Measurements from ENCODE around the gene ZNF630. TPM values are rescaled to one million over a fixed set of nuclear protein-coding genes. Genes with fewer than 3 reads are reported as not detected.
"Not testable (repeated sequence)": the region's sequence is repeated elsewhere in the genome, so short reads cannot be mapped to it uniquely, and the experiment has no call there.

Gene ZNF630
- 10 to 100 TPM in 2 of 4 donors, 1 to 10 TPM in 2; 4.6 to 29.9 (median 14.1) TPM for total RNA-seq

DNA sequence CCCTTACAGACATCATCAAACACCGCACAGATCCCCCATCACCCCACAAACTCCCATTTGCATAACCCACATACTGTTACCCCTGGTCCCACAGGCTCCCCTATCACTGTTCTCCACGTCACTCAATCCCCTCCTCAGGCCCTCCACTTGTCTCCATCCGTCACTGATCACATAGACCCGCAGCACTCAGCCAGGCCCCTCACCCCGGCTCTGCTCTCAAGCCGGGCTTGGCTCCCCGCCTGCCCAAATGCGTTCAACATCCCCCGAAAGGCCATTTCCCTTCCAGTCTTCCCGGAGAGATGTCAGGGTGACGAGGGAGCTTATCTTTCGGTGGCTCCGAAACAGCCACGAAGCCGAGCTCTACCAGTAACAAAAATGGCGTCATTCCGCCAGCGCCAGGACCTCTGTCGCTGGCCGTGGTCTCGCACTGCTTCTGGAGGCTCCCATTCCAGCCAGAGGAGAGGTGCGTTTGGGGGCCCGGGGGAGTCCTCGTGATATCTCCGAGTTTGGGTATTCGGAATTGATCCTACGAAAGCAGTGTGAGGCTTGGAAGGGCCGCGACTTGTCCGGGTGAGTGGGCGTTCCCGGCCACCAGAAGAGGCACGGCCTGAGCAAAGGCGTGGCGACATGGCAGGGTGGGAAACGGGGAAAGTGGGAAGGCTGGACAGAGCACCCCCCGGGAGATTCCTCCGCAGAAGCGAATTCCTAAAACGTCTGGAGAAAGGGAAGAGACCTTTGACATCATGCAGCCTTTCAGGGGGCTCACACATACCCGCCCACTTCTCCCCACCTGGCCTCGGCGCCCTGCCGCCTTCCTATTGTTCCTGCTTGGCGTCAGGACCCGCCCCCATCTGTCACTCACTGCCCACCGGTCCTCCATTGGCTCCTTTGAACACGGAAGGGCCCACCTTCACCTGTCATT is at the start of gene ZNF630:
Gene ZNF630, minus strand, starts transcription at position 577 of the 922 bp plus-strand sequence. CDS start 4,754 bp downstream, outside the sequence.
- in situ Hi-C loops (cut with MboI; ENCODE audit: low pct_ligation_motif_present in 1 of 4, low pct_unique_long_range_greater_than_20kb in 1 of 4, low sequenced_read_pairs in 3 of 4), result no loop called here

DNA sequence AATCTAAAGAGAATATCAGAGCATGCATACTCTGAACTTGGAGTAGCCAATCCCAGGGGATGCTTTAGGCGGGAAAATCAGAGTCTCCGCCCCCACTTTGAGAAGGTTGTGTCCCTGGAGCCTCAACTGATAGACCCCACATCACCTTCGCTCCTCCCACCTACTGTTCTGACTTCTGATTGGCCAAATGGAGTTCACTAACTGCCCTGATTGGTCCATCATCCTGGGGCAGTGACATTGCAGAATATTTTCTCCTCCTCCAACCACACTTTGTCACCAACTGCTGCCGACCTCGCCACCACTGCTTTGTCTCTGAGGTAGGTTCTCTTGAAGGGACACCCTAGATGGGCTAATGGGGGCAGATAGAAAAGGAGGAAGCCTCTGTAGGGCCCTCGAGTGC is 36.3 kb upstream of the ZNF630 start:
- intact Hi-C loops (cut with DNase I; ENCODE audit: low total_unique reads) (no loop called here), in situ Hi-C loops (cut with MboI; ENCODE audit: low pct_ligation_motif_present in 1 of 4, low pct_unique_long_range_greater_than_20kb in 1 of 4, low sequenced_read_pairs in 3 of 4) (no loop called here)
- no peaks in the 10 kb centered on the region for H3K9me3 ChIP-seq
- no peak overlapping the region for H3K27ac ChIP-seq
- H3K27me3 ChIP-seq, result no peaks in the 10 kb centered on the region
- H3K4me3 ChIP-seq, result no peak overlapping the region
- 70% methylated on average over 6 of the region's 6 CpGs; no CpG with 5 or more reads in 1 of the 2 donors for WGBS, 2 donors (ENCODE audit: low coverage in 1 of 2)
- no peaks in the 10 kb centered on the region for H3K36me3 ChIP-seq
- TF ChIP-seq POLR2AphosphoS5 (IDR thresholded peaks at IDR 0.05) (no peak), POLR2A (IDR thresholded peaks at IDR 0.05) (no peak), EP300 (IDR thresholded peaks at IDR 0.05; ENCODE audit: low read depth) (no peak)
- TF ChIP-seq, protein P1, sequence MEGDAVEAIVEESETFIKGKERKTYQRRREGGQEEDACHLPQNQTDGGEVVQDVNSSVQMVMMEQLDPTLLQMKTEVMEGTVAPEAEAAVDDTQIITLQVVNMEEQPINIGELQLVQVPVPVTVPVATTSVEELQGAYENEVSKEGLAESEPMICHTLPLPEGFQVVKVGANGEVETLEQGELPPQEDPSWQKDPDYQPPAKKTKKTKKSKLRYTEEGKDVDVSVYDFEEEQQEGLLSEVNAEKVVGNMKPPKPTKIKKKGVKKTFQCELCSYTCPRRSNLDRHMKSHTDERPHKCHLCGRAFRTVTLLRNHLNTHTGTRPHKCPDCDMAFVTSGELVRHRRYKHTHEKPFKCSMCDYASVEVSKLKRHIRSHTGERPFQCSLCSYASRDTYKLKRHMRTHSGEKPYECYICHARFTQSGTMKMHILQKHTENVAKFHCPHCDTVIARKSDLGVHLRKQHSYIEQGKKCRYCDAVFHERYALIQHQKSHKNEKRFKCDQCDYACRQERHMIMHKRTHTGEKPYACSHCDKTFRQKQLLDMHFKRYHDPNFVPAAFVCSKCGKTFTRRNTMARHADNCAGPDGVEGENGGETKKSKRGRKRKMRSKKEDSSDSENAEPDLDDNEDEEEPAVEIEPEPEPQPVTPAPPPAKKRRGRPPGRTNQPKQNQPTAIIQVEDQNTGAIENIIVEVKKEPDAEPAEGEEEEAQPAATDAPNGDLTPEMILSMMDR (IDR thresholded peaks at IDR 0.05), result no peak
- no peaks in the 10 kb centered on the region for H3K4me1 ChIP-seq
- DNase-seq, result no peak

More for the DNA sequence above, at the start of gene ZNF630:
- no peak for TF ChIP-seq EP300 (IDR thresholded peaks at IDR 0.05; ENCODE audit: low read depth)
- TF ChIP-seq POLR2AphosphoS5 (IDR thresholded peaks at IDR 0.05), result peak in 1 of 3 donors; percentile 13
- TF ChIP-seq POLR2A (IDR thresholded peaks at IDR 0.05), result peak; percentile 52
- H3K4me3 ChIP-seq, result peak within 1 kb of the TSS; percentile 10 to 72 (median 60)
- WGBS, 2 donors (ENCODE audit: low coverage in 1 of 2), result 53% methylated on average over 48 of the region's 48 CpGs; no CpG with 5 or more reads in 1 of the 2 donors
- DNase-seq, result peak; percentile 85
- H3K9me3 ChIP-seq, result no peaks in the 10 kb centered on the region
- intact Hi-C loops (cut with DNase I; ENCODE audit: low total_unique reads), result no loop called here
- peak within 1 kb of the TSS; percentile 80 to 89 (median 85) for H3K27ac ChIP-seq
- H3K36me3 ChIP-seq, result no peaks in the 10 kb centered on the region
- H3K4me1 ChIP-seq, result no peaks in the 10 kb centered on the region
- no peaks in the 10 kb centered on the region for H3K27me3 ChIP-seq

GRCh38 chrX:48102874-48103374 is 31.5 kb upstream of the ZNF630 start:
- DNase-seq, result no peak
- intact Hi-C loops (cut with DNase I; ENCODE audit: low total_unique reads), result no loop called here
- H3K27me3 ChIP-seq, result no peaks in the 10 kb centered on the region

GRCh38 chrX:48101443-48101842 is 30.0 kb upstream of the ZNF630 start:
- intact Hi-C loops (cut with DNase I; ENCODE audit: low total_unique reads), result no loop called here
- Histone ChIP-seq H3K9me3 (no peaks in the 10 kb centered on the region), H3K36me3 (no peaks in the 10 kb centered on the region), H3K27ac (no peak overlapping the region), H3K4me3 (no peak overlapping the region), H3K4me1 (no peaks in the 10 kb centered on the region), H3K27me3 (no peaks in the 10 kb centered on the region)
- TF ChIP-seq EP300 (IDR thresholded peaks at IDR 0.05; ENCODE audit: low read depth), result no peak
- DNase-seq, result no peak
- in situ Hi-C loops (cut with MboI; ENCODE audit: low pct_ligation_motif_present in 1 of 4, low pct_unique_long_range_greater_than_20kb in 1 of 4, low sequenced_read_pairs in 3 of 4), result no loop called here
- 72% methylated on average over 3 of the region's 3 CpGs; no CpG with 5 or more reads in 1 of the 2 donors for WGBS, 2 donors (ENCODE audit: low coverage in 1 of 2)

More at GRCh38 chrX:48102874-48103374, 31.5 kb upstream of the ZNF630 start:
- Histone ChIP-seq H3K9me3 (no peaks in the 10 kb centered on the region), H3K4me3 (no peak overlapping the region), H3K36me3 (no peaks in the 10 kb centered on the region), H3K4me1 (no peaks in the 10 kb centered on the region), H3K27ac (no peak overlapping the region)
- in situ Hi-C loops (cut with MboI; ENCODE audit: low pct_ligation_motif_present in 1 of 4, low pct_unique_long_range_greater_than_20kb in 1 of 4, low sequenced_read_pairs in 3 of 4), result no loop called here
- TF ChIP-seq POLR2AphosphoS5 (IDR thresholded peaks at IDR 0.05) (no peak), POLR2A (IDR thresholded peaks at IDR 0.05) (no peak), EP300 (IDR thresholded peaks at IDR 0.05; ENCODE audit: low read depth) (no peak)
- TF ChIP-seq, protein P1 (IDR thresholded peaks at IDR 0.05), result no peak
- WGBS, 2 donors (ENCODE audit: low coverage in 1 of 2), result 69 to 88% methylated on average over 2 to 6 of the region's 6 CpGs

DNA sequence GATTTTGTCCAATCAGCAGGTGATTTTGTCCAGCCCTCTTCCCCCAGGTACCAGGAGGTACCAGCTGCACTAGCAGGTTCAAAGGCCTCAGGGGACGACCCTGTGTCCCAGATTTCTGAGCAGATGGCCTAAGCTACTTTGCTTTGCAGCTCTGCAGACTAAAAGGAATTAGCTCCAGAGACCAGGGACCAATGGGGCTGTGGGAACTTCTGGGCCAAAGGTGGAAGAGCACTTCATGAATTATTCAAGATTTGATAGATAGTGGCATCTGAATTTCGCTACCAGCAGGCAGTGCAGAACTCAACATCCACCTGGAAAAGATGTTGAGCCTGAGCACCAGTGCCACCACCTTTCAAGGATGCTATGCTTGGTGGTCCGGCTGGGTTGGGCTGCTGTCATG is 21.1 kb upstream of the ZNF630 start:
- intact Hi-C loops (cut with DNase I; ENCODE audit: low total_unique reads); H3K27me3 ChIP-seq; H3K4me3 ChIP-seq; H3K27ac ChIP-seq; H3K36me3 ChIP-seq; DNase-seq; H3K4me1 ChIP-seq; H3K9me3 ChIP-seq: not testable (repeated sequence)
- in situ Hi-C loops (cut with MboI; ENCODE audit: low pct_ligation_motif_present in 1 of 4, low pct_unique_long_range_greater_than_20kb in 1 of 4, low sequenced_read_pairs in 3 of 4), result loop anchor here in 2 of 4 donors (25.0 kb wide), 1 partner anchor 395 kb away; the partner anchor contains the start of gene FTSJ1 (in 2 of the 2)
- 71% methylated on average over 3 of the region's 3 CpGs; no CpG with 5 or more reads in 1 of the 2 donors for WGBS, 2 donors (ENCODE audit: low coverage in 1 of 2)
